OCI-LY7 (cell line): ENCODE data around the gene CCNI2. TPM values are rescaled to one million over a fixed set of nuclear protein-coding genes. Genes with fewer than 3 reads are reported as not detected.

Experiments used
- BruUV-seq: library from RNA; stranded (reverse); fragments of 400-500 nt; replicated peaks from 2 replicates; lab custom pipeline; 2021; lab: Mats Ljungman, UMichigan
- CTCF ChIA-PET: fragments of 300-600 bp; sonication (Branson Sonifier 250); formaldehyde crosslinking; loops from one replicate; lab custom pipeline; 2022; ENCODE audit warnings: antibody characterized with exemption; ENCODE audit not compliant: unreplicated experiment; lab: Charles Lee
- POLR2A ChIA-PET: fragments of 300-600 bp; sonication (Branson Sonifier 250); formaldehyde crosslinking; loops from one replicate; lab custom pipeline; 2022; ENCODE audit warnings: antibody characterized with exemption; lab: Charles Lee
- DNase-seq: peaks from one replicate; pipeline ENCODE4 v3.0.0-alpha.2; 2015; ENCODE audit warnings: low spot score
- H2AFZ ChIP-seq: fragments of 200-600 bp; sonication (generic), shearing (Covaris generic); 2 replicates; pipeline ENCODE4 v1.6.1; 2014; ENCODE audit warnings: mild to moderate bottlenecking, antibody characterized with exemption, low read length, moderate library complexity
- H3K27ac ChIP-seq: fragments of 200-600 bp; sonication (generic); 2 replicates; pipeline ENCODE4 v1.5.1; 2014; ENCODE audit warnings: mixed run types, low read depth, mild to moderate bottlenecking, moderate library complexity, low read length, inconsistent platforms; ENCODE audit not compliant: poor library complexity, severe bottlenecking
- H3K36me3 ChIP-seq: fragments of 200-600 bp; sonication (generic); 2 replicates; pipeline ENCODE4 v1.6.1; 2014; ENCODE audit warnings: mild to moderate bottlenecking, antibody characterized with exemption, low read length, moderate library complexity, mixed read lengths; ENCODE audit not compliant: insufficient read depth
- H3K4me1 ChIP-seq: fragments of 200-600 bp; sonication (generic); 2 replicates; pipeline ENCODE4 v1.5.1; 2014; ENCODE audit warnings: mild to moderate bottlenecking, low read length; ENCODE audit not compliant: insufficient read depth, poor library complexity, severe bottlenecking
- H3K4me2 ChIP-seq: fragments of 200-600 bp; sonication (generic); 2 replicates; pipeline ENCODE4 v1.6.1; 2014; ENCODE audit warnings: mild to moderate bottlenecking, low read length
- H3K4me3 ChIP-seq: fragments of 200-600 bp; sonication (generic); 2 replicates; pipeline ENCODE4 v1.5.1; 2014; ENCODE audit warnings: mild to moderate bottlenecking, low read depth, low read length; ENCODE audit not compliant: poor library complexity, severe bottlenecking
- H3K79me2 ChIP-seq: fragments of 200-600 bp; sonication (generic); 2 replicates; pipeline ENCODE4 v1.6.1; 2016; ENCODE audit warnings: low read depth, mild to moderate bottlenecking, low read length, moderate library complexity, mixed read lengths; ENCODE audit not compliant: insufficient read depth
- H3K9me2 ChIP-seq: fragments of 200-600 bp; sonication (generic); 2 replicates; pipeline ENCODE4 v1.6.1; 2016; ENCODE audit warnings: mild to moderate bottlenecking, low read length, mixed read lengths; ENCODE audit not compliant: insufficient read depth
- H3K9me3 ChIP-seq: fragments of 200-600 bp; sonication (generic); 2 replicates; pipeline ENCODE4 v1.6.1; 2014; ENCODE audit warnings: mild to moderate bottlenecking, mixed run types, low read length, mixed read lengths
- H4K20me1 ChIP-seq: fragments of 200-600 bp; sonication (generic); 2 replicates; pipeline ENCODE4 v1.6.1; 2014; ENCODE audit warnings: mild to moderate bottlenecking, antibody characterized with exemption, low read length, moderate library complexity, mixed read lengths; ENCODE audit not compliant: insufficient read depth
- CTCF ChIP-seq: fragments of 200-600 bp; sonication (generic); conservative IDR thresholded peaks from 2 replicates; pipeline ENCODE4 v1.5.1; 2014; ENCODE audit warnings: mild to moderate bottlenecking, antibody characterized with exemption, low read length, moderate library complexity, mixed read lengths
- EZH2phosphoT487 ChIP-seq: fragments of 200-600 bp; sonication (generic); IDR thresholded peaks from 2 replicates; pipeline ENCODE4 v1.6.1; 2018; ENCODE audit warnings: low read depth, borderline replicate concordance, mild to moderate bottlenecking, mixed run types, antibody characterized with exemption, low read length, moderate library complexity, mixed read lengths
- intact Hi-C: fragments of 100-400 bp; cut with micrococcal nuclease; formaldehyde crosslinking; loops from one replicate; pipeline ENCODE4 v1.10.0; 2022; ENCODE audit not compliant: unreplicated experiment
- total RNA-seq, 2 experiments: library from RNA; depleted of rRNA in 1 of 2; stranded (reverse); fragments of >200 nt in 1 of 2; shearing (Covaris generic) in 1 of 2; gene quantifications; 2 replicates each; pipeline ENCODE4 v1.2.3, GENCODE V29; 2014 to 2022

CCNI2 gene
- total RNA-seq, 2 experiments from 2014 or later, result not detected

GRCh38 chr5:132779961-132780360 lies 32.7 kb downstream of the CCNI2 start:
- BruUV-seq, result no TSS peak
- Histone ChIP-seq H3K36me3 (no peaks in the 10 kb centered on the region), H4K20me1 (no peaks in the 10 kb centered on the region), H3K4me1 (peaks cover 7% of the 10 kb centered on the region), H3K79me2 (no peaks in the 10 kb centered on the region), H3K4me2 (no peak overlapping the region), H2AFZ (no peak overlapping the region), H3K9me2 (no peaks in the 10 kb centered on the region), H3K4me3 (no peak overlapping the region), H3K27ac (no peak overlapping the region), H3K9me3 (no peaks in the 10 kb centered on the region)
- intact Hi-C loops, result no loop called here
- no peak for DNase-seq
- ChIA-PET POLR2A (no interaction called here), CTCF (no interaction called here)
- TF ChIP-seq CTCF, result no peak
- TF ChIP-seq EZH2phosphoT487, result no peak

- CTCF ChIA-PET, result no interaction called here
Measured at GRCh38 chr5:132780577-132780976, 33.4 kb downstream of the CCNI2 start.

More at GRCh38 chr5:132780577-132780976, 33.4 kb downstream of the CCNI2 start:
- H4K20me1 ChIP-seq, result no peaks in the 10 kb centered on the region
- no peak overlapping the region for H3K27ac ChIP-seq
- no peak overlapping the region for H2AFZ ChIP-seq
- no peaks in the 10 kb centered on the region for H3K36me3 ChIP-seq
- TF ChIP-seq EZH2phosphoT487 (no peak), CTCF (no peak)
- POLR2A ChIA-PET, result interaction anchor here (0.7 kb wide), 1 partner anchor 201 kb away, joined by 3 read pairs; no protein-coding TSS in a partner anchor
- no peaks in the 10 kb centered on the region for H3K79me2 ChIP-seq
- no peak overlapping the region for H3K4me3 ChIP-seq
- no peak overlapping the region for H3K4me2 ChIP-seq
- DNase-seq, result no peak
- intact Hi-C loops, result no loop called here
- H3K9me2 ChIP-seq, result no peaks in the 10 kb centered on the region
- BruUV-seq, result no TSS peak
- H3K9me3 ChIP-seq, result no peaks in the 10 kb centered on the region
- H3K4me1 ChIP-seq, result peaks cover 7% of the 10 kb centered on the region
